IPS-11a (cell line): ENCODE measurements around the gene MARCO.

ENCODE experiments used
- H3K4me3 ChIP-seq: one replicate; pipeline ENCODE4 v1.5.1; 2013; ENCODE audit warnings: low read depth, low read length, control low read depth

Gene MARCO

GRCh38 chr2:118942031-118942430, at the start of gene MARCO:
Gene MARCO, plus strand, starts transcription at chr2:118942194. Its CDS starts 107 bp downstream, at chr2:118942301.
- H3K4me3 ChIP-seq = no peak within 1 kb of the TSS

- H3K4me3 ChIP-seq = no peak overlapping the region
Observed at GRCh38 chr2:118893100-118893499, 48.9 kb upstream of the MARCO start.

- no peak overlapping the region for H3K4me3 ChIP-seq
Observed at GRCh38 chr2:118902266-118903028, 39.5 kb upstream of the MARCO start.

- no peak overlapping the region for H3K4me3 ChIP-seq
Observed at GRCh38 chr2:118903029-118903351, 39.0 kb upstream of the MARCO start.

GRCh38 chr2:118903551-118904479, 38.2 kb upstream of the MARCO start:
- H3K4me3 ChIP-seq = no peak overlapping the region

GRCh38 chr2:118905206-118905605, 36.8 kb upstream of the MARCO start:
- no peak overlapping the region for H3K4me3 ChIP-seq

- no peak overlapping the region for H3K4me3 ChIP-seq
Observed at GRCh38 chr2:118906186-118906585, 35.8 kb upstream of the MARCO start.

GRCh38 chr2:118907759-118908158, 34.2 kb upstream of the MARCO start:
- H3K4me3 ChIP-seq = no peak overlapping the region

- H3K4me3 ChIP-seq = no peak overlapping the region
Observed at GRCh38 chr2:118909191-118909590, 32.8 kb upstream of the MARCO start.

GRCh38 chr2:118911166-118911856, 30.7 kb upstream of the MARCO start:
- no peak overlapping the region for H3K4me3 ChIP-seq

- no peak overlapping the region for H3K4me3 ChIP-seq
Observed at GRCh38 chr2:118911936-118912335, 30.1 kb upstream of the MARCO start.

- no peak overlapping the region for H3K4me3 ChIP-seq
Observed at GRCh38 chr2:118913131-118913802, 28.7 kb upstream of the MARCO start.

GRCh38 chr2:118913803-118914645, 28.0 kb upstream of the MARCO start:
- no peak overlapping the region for H3K4me3 ChIP-seq

GRCh38 chr2:118914721-118915453, 27.1 kb upstream of the MARCO start:
- H3K4me3 ChIP-seq = no peak overlapping the region

GRCh38 chr2:118918017-118918416, 24.0 kb upstream of the MARCO start:
- H3K4me3 ChIP-seq = no peak overlapping the region

GRCh38 chr2:118921646-118922045, 20.3 kb upstream of the MARCO start:
- H3K4me3 ChIP-seq = no peak overlapping the region

GRCh38 chr2:118922254-118922653, 19.7 kb upstream of the MARCO start:
- no peak overlapping the region for H3K4me3 ChIP-seq

GRCh38 chr2:118923371-118923770, 18.6 kb upstream of the MARCO start:
- no peak overlapping the region for H3K4me3 ChIP-seq

GRCh38 chr2:118925476-118925875, 16.5 kb upstream of the MARCO start:
- no peak overlapping the region for H3K4me3 ChIP-seq
